ENCODE results near the gene TOB1. TPM values are rescaled to one million over a fixed set of nuclear protein-coding genes. Genes with fewer than 3 reads are reported as not detected.
A peak's percentile ranks its signal among the peaks of the same experiment; 100 is the strongest.

The TOB1 gene
- total RNA-seq, 1 experiment from 2014 or later = 31.6 TPM

DNA sequence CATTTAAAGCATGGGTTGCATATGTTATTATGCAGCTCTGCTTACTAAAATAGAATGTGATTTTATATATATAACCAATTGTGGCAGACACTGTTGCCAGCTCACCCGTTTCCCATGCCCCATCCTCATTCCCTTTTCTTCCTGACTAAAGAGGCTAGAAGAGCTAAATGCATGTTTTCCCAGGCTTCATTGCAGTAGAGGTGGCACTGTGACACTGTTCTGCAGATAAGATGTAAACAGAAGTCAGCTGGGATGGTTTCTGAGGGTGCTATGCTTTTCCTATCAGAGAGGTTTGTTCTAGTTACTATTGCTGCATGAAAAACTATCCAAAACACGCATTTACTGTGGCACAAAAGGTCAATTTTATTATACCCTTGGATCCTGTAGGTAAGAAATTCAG lies 5.7 kb upstream of the TOB1 start:
- H3K79me2 ChIP-seq (ENCODE audit: insufficient read depth, low read length) = no peaks in the 10 kb centered on the region
- no peak overlapping the region for H4K8ac ChIP-seq (replicated peaks; ENCODE audit: insufficient read length, low read depth, low read length)
- H2BK20ac ChIP-seq (ENCODE audit: low read depth, low read length, poor library complexity, severe bottlenecking) = no peak overlapping the region
- no peaks in the 10 kb centered on the region; a peak in 1 of 5 replicates for H3K9me3 Mint-ChIP-seq
- H3K79me1 ChIP-seq (ENCODE audit: insufficient read depth, low read depth, low read length, poor library complexity, severe bottlenecking) = no peaks in the 10 kb centered on the region
- H3K27ac ChIP-seq (ENCODE audit: insufficient read length, low read depth, low read length) = no peak overlapping the region
- no peak overlapping the region for H3K14ac ChIP-seq (ENCODE audit: insufficient read depth, low read length)
- no peak overlapping the region for H4K5ac ChIP-seq (ENCODE audit: insufficient read length, low read depth, low read length)
- no peaks in the 10 kb centered on the region for H3K9me3 ChIP-seq (ENCODE audit: control insufficient read depth, low read depth, low read length)
- H3K4me1 Mint-ChIP-seq = peaks cover 10 to 14% of the 10 kb centered on the region in 2 experiments
- H4K20me1 ChIP-seq (ENCODE audit: control insufficient read depth, insufficient read depth, insufficient read length) = no peaks in the 10 kb centered on the region
- no peaks in the 10 kb centered on the region for H3K27me3 ChIP-seq (ENCODE audit: insufficient read depth, low read length)
- H3K4ac ChIP-seq (ENCODE audit: low read depth, low read length) = no peak overlapping the region
- H3K4me1 ChIP-seq (ENCODE audit: insufficient read depth, low read length) = no peaks in the 10 kb centered on the region
- no peaks in the 10 kb centered on the region for H3K23me2 ChIP-seq (ENCODE audit: insufficient read length, low read depth, low read length, poor library complexity, severe bottlenecking)
- H2AFZ ChIP-seq (ENCODE audit: low read length) = no peak overlapping the region
- H2BK15ac ChIP-seq (ENCODE audit: low read depth, low read length) = no peak overlapping the region
- no peak overlapping the region for H3K4me3 Mint-ChIP-seq
- H2BK5ac ChIP-seq (ENCODE audit: insufficient read length, low read length) = no peak overlapping the region
- no peak overlapping the region for H3K4me2 ChIP-seq (ENCODE audit: insufficient read depth, insufficient read length, low read length)
- H3K36me3 Mint-ChIP-seq (ENCODE audit: insufficient read depth in 1 of 3, low read depth in 3 of 3) = no peaks in the 10 kb centered on the region
- no peaks in the 10 kb centered on the region for H3K27me3 Mint-ChIP-seq (ENCODE audit: low read depth)
- H3K18ac ChIP-seq (ENCODE audit: insufficient read length, low read depth, low read length) = no peak overlapping the region
- H3K23ac ChIP-seq (ENCODE audit: insufficient read length, low read depth, low read length) = no peak overlapping the region
- TF ChIP-seq, protein P1, sequence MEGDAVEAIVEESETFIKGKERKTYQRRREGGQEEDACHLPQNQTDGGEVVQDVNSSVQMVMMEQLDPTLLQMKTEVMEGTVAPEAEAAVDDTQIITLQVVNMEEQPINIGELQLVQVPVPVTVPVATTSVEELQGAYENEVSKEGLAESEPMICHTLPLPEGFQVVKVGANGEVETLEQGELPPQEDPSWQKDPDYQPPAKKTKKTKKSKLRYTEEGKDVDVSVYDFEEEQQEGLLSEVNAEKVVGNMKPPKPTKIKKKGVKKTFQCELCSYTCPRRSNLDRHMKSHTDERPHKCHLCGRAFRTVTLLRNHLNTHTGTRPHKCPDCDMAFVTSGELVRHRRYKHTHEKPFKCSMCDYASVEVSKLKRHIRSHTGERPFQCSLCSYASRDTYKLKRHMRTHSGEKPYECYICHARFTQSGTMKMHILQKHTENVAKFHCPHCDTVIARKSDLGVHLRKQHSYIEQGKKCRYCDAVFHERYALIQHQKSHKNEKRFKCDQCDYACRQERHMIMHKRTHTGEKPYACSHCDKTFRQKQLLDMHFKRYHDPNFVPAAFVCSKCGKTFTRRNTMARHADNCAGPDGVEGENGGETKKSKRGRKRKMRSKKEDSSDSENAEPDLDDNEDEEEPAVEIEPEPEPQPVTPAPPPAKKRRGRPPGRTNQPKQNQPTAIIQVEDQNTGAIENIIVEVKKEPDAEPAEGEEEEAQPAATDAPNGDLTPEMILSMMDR (conservative IDR thresholded peaks at IDR 0.05) = no peak
- H4K91ac ChIP-seq (ENCODE audit: insufficient read length, low read depth, low read length) = no peak overlapping the region
- no peak overlapping the region for H2BK120ac ChIP-seq (ENCODE audit: low read depth, low read length, poor library complexity, severe bottlenecking)
- WGBS (ENCODE audit: extremely low coverage, insufficient read length, low lambda C conversion rate) = no CpG with 5 or more reads among the region's 2 CpGs
- no peak overlapping the region for H3T11ph ChIP-seq (ENCODE audit: low read length)
- no peak overlapping the region for H2BK12ac ChIP-seq (ENCODE audit: insufficient read length, low read depth, low read length)
- H3K56ac ChIP-seq (ENCODE audit: insufficient read length, low read depth, low read length) = no peak overlapping the region
- H3K27ac Mint-ChIP-seq = peak overlapping the region in 1 of 3 experiments; percentile 67; a peak in 1 of 7 replicates
- H2AK5ac ChIP-seq (ENCODE audit: insufficient read length, low read length) = no peak overlapping the region
- DNase-seq = peak; percentile 16
- H3K9ac ChIP-seq (ENCODE audit: extremely low read depth, insufficient read length, low read length) = no peak overlapping the region

Measured in H9 (cell line).